Trophoblast cell (in vitro differentiated cells and primary cell): ENCODE data around the gene CD59.
"Not testable (repeated sequence)": the region's sequence is repeated elsewhere in the genome, so short reads cannot be mapped to it uniquely, and the experiment has no call there.

ENCODE experiments used
- DNase-seq, 2 donors: peaks; one replicate each; pipeline ENCODE4 v3.0.0-alpha.2; 2016
- H2AFZ ChIP-seq: 2 replicates; pipeline ENCODE4 v1.6.1; 2013; ENCODE audit warnings: low read length, moderate library complexity, mild to moderate bottlenecking; ENCODE audit not compliant: insufficient read depth, poor library complexity
- H2AK5ac ChIP-seq: 2 replicates; pipeline ENCODE4 v1.6.1; 2013; ENCODE audit warnings: mild to moderate bottlenecking, low read length
- H2BK120ac ChIP-seq: 2 replicates; pipeline ENCODE4 v1.6.1; 2013; ENCODE audit warnings: low read length, mild to moderate bottlenecking, moderate library complexity; ENCODE audit not compliant: insufficient read depth, poor library complexity
- H2BK12ac ChIP-seq: 2 replicates; pipeline ENCODE4 v1.6.1; 2013; ENCODE audit warnings: mild to moderate bottlenecking, low read length, moderate library complexity
- H2BK5ac ChIP-seq: 2 replicates; pipeline ENCODE4 v1.6.1; 2013; ENCODE audit warnings: low read length, low read depth, moderate library complexity, mild to moderate bottlenecking; ENCODE audit not compliant: poor library complexity
- H3K14ac ChIP-seq: 2 replicates; pipeline ENCODE4 v1.6.1; 2013; ENCODE audit warnings: mild to moderate bottlenecking, low read length
- H3K18ac ChIP-seq: 2 replicates; pipeline ENCODE4 v1.6.1; 2013; ENCODE audit warnings: mild to moderate bottlenecking, low read length
- H3K23ac ChIP-seq: 2 replicates; pipeline ENCODE4 v1.6.1; 2013; ENCODE audit warnings: low read length
- H3K27ac ChIP-seq: 2 replicates; pipeline ENCODE4 v1.5.1; 2013; ENCODE audit warnings: low read depth, mild to moderate bottlenecking, inconsistent platforms, low read length, moderate library complexity
- H3K27me3 ChIP-seq: 2 replicates; pipeline ENCODE4 v1.6.1; 2013; ENCODE audit warnings: inconsistent platforms, mild to moderate bottlenecking, low read length, moderate library complexity; ENCODE audit not compliant: insufficient read depth
- H3K36me3 ChIP-seq, 2 experiments: 1 replicate in 1 of 2; 2 replicates in 1 of 2; pipeline ENCODE4 v1.6.1; 2013; ENCODE audit warnings: low read length in 2 of 2, mild to moderate bottlenecking in 2 of 2, moderate library complexity in 1 of 2; ENCODE audit not compliant: insufficient read depth in 2 of 2, control insufficient read depth in 1 of 2
- H3K4ac ChIP-seq: 2 replicates; pipeline ENCODE4 v1.6.1; 2013; ENCODE audit warnings: low read depth, mild to moderate bottlenecking, low read length, moderate library complexity
- H3K4me1 ChIP-seq, 2 experiments: 1 replicate in 1 of 2; 2 replicates in 1 of 2; pipeline ENCODE4 v1.6.1; 2013; ENCODE audit warnings: low read length in 2 of 2, mild to moderate bottlenecking in 2 of 2, moderate library complexity in 1 of 2; ENCODE audit not compliant: insufficient read depth in 2 of 2, control insufficient read depth in 1 of 2
- H3K4me2 ChIP-seq: 2 replicates; pipeline ENCODE4 v1.6.1; 2013; ENCODE audit warnings: inconsistent platforms, mild to moderate bottlenecking, low read length, moderate library complexity
- H3K4me3 ChIP-seq: 2 replicates; pipeline ENCODE4 v1.5.1; 2013; ENCODE audit warnings: mild to moderate bottlenecking, low read depth, low read length, inconsistent platforms
- H3K79me1 ChIP-seq: one replicate; pipeline ENCODE4 v1.6.1; 2013; ENCODE audit warnings: low read length
- H3K79me2 ChIP-seq: 2 replicates; pipeline ENCODE4 v1.6.1; 2013; ENCODE audit warnings: low read length, mild to moderate bottlenecking; ENCODE audit not compliant: control insufficient read depth, insufficient read depth, poor library complexity
- H3K9ac ChIP-seq: 2 replicates; pipeline ENCODE4 v1.6.1; 2013; ENCODE audit warnings: mild to moderate bottlenecking, low read length
- H3K9me3 ChIP-seq: 2 replicates; pipeline ENCODE4 v1.6.1; 2013; ENCODE audit warnings: low read depth, mild to moderate bottlenecking, control low read depth, inconsistent platforms, low read length; ENCODE audit not compliant: insufficient read depth
- H4K12ac ChIP-seq: 2 replicates; pipeline ENCODE4 v1.6.1; 2013; ENCODE audit warnings: low read depth, mild to moderate bottlenecking, low read length, moderate library complexity
- H4K8ac ChIP-seq: 2 replicates; pipeline ENCODE4 v1.6.1; 2013; ENCODE audit warnings: low read depth, mild to moderate bottlenecking, low read length, moderate library complexity
- H4K91ac ChIP-seq: one replicate; pipeline ENCODE4 v1.6.1; 2013; ENCODE audit warnings: low read depth, mild to moderate bottlenecking, low read length, moderate library complexity
- WGBS: extraction: QIAGEN DNeasy Blood & Tissue Kit; methylation state at CpG from one replicate; pipeline ENCODE4 v1.1.7; 2013; ENCODE audit warnings: missing lambda C conversion rate; ENCODE audit not compliant: insufficient read length, insufficient coverage; ENCODE audit errors: extremely low coverage; 5-methylcytosine and 5-hydroxymethylcytosine counted together

CD59 gene

DNA sequence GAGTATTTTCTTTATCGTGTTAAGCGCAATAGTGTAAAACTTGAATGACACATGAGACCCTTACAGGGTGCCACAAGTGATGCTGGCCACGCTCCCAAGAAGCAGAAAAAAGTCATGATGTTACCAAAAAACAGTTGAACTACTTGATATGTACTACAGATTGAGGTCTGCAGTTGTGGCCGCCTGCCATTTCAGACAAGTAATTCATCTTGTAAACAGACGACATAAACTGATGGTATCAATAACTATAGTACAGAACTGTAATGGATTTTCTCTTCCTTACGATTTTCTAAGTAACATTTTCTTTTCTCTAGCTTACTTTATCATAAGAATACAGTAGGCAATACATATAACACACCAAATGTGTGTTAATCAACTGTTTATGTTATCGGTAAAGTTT lies 5.5 kb downstream of the CD59 start:
- Histone ChIP-seq H3K79me1 (no peaks in the 10 kb centered on the region), H3K79me2 (peaks cover 5% of the 10 kb centered on the region), H3K23ac (no peak overlapping the region), H2AK5ac (no peak overlapping the region), H3K27ac (no peak overlapping the region), H3K9me3 (no peaks in the 10 kb centered on the region), H4K91ac (no peak overlapping the region), H3K4me1 (peaks cover 0 to 8% of the 10 kb centered on the region in 2 experiments), H2BK5ac (no peak overlapping the region), H3K27me3 (no peaks in the 10 kb centered on the region), H2BK120ac (no peak overlapping the region), H3K18ac (no peak overlapping the region), H4K12ac (no peak overlapping the region), H3K14ac (no peak overlapping the region), H2AFZ (no peak overlapping the region), H3K4me2 (no peak overlapping the region), H4K8ac (no peak overlapping the region), H3K4ac (no peak overlapping the region), H3K4me3 (no peak overlapping the region), H3K9ac (no peak overlapping the region), H2BK12ac (no peak overlapping the region), H3K36me3 (peaks cover 2 to 4% of the 10 kb centered on the region in 2 experiments)
- no peak for DNase-seq
- WGBS: no CpG with 5 or more reads among the region's 7 CpGs

DNA sequence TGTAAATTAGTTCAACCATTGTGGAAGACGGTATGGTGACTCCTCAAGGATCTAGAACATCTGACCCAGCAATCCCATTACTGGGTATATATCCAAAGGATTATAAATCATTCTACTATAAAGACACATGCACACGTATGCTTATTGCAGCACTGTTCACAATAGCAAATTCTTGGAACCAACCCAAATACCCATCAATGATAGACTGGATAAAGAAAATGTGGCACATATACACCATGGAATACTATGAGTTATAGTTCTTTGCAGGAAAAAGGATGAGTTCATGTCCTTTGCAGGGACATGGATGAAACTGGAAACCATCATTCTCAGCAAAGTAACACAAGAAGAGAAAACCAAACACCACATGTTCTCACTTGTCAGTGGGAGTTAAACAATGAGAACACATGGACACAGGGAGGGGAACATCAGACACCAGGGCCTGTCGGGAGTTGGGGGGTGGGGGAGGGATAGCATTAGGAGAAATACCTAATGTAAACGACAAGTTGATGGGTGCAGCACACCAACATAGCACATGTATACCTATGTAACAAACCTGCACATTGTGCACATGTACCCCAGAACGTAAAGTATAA lies 7.1 kb downstream of the CD59 start:
- H3K4me2 ChIP-seq, H3K36me3 ChIP-seq, H3K9me3 ChIP-seq, H4K12ac ChIP-seq, H3K23ac ChIP-seq, H2BK120ac ChIP-seq, H3K27ac ChIP-seq, DNase-seq, H3K27me3 ChIP-seq, H4K91ac ChIP-seq, H2BK5ac ChIP-seq, H2AK5ac ChIP-seq, H4K8ac ChIP-seq, H2BK12ac ChIP-seq, H2AFZ ChIP-seq, H3K4me3 ChIP-seq, H3K18ac ChIP-seq, H3K79me2 ChIP-seq, H3K4ac ChIP-seq, H3K9ac ChIP-seq, H3K4me1 ChIP-seq, H3K14ac ChIP-seq, H3K79me1 ChIP-seq: not testable (repeated sequence)
- no CpG with 5 or more reads among the region's 5 CpGs for WGBS

DNA sequence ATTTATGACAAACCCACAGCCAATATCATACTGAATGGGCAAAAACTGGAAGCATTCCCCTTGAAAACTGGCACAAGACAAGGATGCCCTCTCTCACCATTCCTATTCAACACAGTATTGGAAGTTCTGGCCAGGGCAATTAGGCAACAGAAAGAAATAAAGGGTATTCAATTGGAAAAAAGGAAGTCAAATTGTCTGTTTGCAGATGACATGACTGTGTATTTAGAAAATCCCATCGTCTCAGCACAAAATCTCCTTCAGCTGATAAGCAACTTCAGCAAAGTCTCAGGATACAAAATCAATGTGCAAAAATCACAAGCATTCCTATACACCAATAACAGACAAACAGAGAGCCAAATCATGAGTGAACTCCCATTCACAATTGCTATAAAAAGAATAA lies 8.7 kb downstream of the CD59 start:
- WGBS: no CpG with 5 or more reads among the region's 1 CpG
- H2BK120ac ChIP-seq, H3K4me2 ChIP-seq, H3K9me3 ChIP-seq, H4K8ac ChIP-seq, H3K36me3 ChIP-seq, H4K91ac ChIP-seq, H2BK5ac ChIP-seq, H2AK5ac ChIP-seq, H3K27me3 ChIP-seq, H4K12ac ChIP-seq, H3K18ac ChIP-seq, H3K4ac ChIP-seq, DNase-seq, H3K27ac ChIP-seq, H3K14ac ChIP-seq, H2AFZ ChIP-seq, H3K79me2 ChIP-seq, H3K9ac ChIP-seq, H3K4me3 ChIP-seq, H3K23ac ChIP-seq, H2BK12ac ChIP-seq: not testable (repeated sequence)
- H3K79me1 ChIP-seq: peaks cover 17% of the 10 kb centered on the region
- peaks cover 18 to 22% of the 10 kb centered on the region in 2 experiments for H3K4me1 ChIP-seq

DNA sequence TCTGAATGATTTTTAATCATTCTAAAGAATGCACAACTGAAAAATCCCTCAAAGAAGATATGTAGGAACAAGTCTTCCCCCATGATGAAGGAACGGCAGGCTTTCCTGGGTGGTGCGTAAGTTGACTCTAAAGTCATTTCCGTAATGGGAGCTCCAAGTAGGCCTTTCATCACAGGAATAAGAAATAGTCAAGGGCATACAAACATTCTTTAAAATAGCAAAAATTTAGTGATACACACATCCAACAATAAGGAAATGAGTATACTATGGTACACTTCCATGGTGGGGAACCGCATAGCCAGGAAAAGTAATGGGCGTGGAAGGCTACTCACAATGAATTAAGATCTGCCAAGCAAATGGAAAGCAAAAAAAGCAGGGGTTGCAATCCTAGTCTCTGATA lies 10.7 kb downstream of the CD59 start:
- H3K27me3 ChIP-seq: no peaks in the 10 kb centered on the region
- H3K4me1 ChIP-seq: peaks cover 27 to 32% of the 10 kb centered on the region in 2 experiments
- H3K14ac ChIP-seq: no peak overlapping the region
- H2AK5ac ChIP-seq: no peak overlapping the region
- no peak overlapping the region for H3K4me3 ChIP-seq
- H3K4ac ChIP-seq: no peak overlapping the region
- H3K9me3 ChIP-seq: no peaks in the 10 kb centered on the region
- H2AFZ ChIP-seq: no peak overlapping the region
- no peak overlapping the region for H3K4me2 ChIP-seq
- H2BK5ac ChIP-seq: no peak overlapping the region
- DNase-seq: no peak
- no peak overlapping the region for H3K27ac ChIP-seq
- H2BK12ac ChIP-seq: no peak overlapping the region
- WGBS: no CpG with 5 or more reads among the region's 5 CpGs
- no peak overlapping the region for H4K91ac ChIP-seq
- H3K79me1 ChIP-seq: peaks cover 28% of the 10 kb centered on the region
- no peak overlapping the region for H2BK120ac ChIP-seq
- H4K8ac ChIP-seq: no peak overlapping the region
- peaks cover 8% of the 10 kb centered on the region in 2 experiments for H3K36me3 ChIP-seq
- H4K12ac ChIP-seq: no peak overlapping the region
- no peak overlapping the region for H3K23ac ChIP-seq
- H3K79me2 ChIP-seq: peaks cover 6% of the 10 kb centered on the region
- no peak overlapping the region for H3K18ac ChIP-seq
- no peak overlapping the region for H3K9ac ChIP-seq
